HCT116 (cell line): ENCODE results near the gene TBC1D22B. TPM values are rescaled to one million over a fixed set of nuclear protein-coding genes. Genes with fewer than 3 reads are reported as not detected.
"Not testable (repeated sequence)": the region's sequence is repeated elsewhere in the genome, so short reads cannot be mapped to it uniquely, and the experiment has no call there.

Source experiments
- ATAC-seq: fragments of 200-7000 bp; cut with Tn5 transposase; 2 replicates; pipeline ENCODE4 v1.9.1; 2020; ENCODE audit warnings: mild to moderate bottlenecking, moderate library complexity
- BruUV-seq: library from RNA; stranded (reverse); fragments of 400-500 nt; replicated peaks from 2 replicates; lab custom pipeline; 2021; lab: Mats Ljungman, UMichigan
- CTCF ChIA-PET: fragments of 300-600 bp; sonication (Branson Sonifier 250); formaldehyde crosslinking; loops from one replicate; lab custom pipeline; 2021; ENCODE audit warnings: antibody characterized with exemption; lab: Charles Lee
- POLR2A ChIA-PET: fragments of 300-600, 350-600 bp; sonication (Branson Sonifier 250); formaldehyde crosslinking; loops from one replicate; lab custom pipeline; 2021; ENCODE audit warnings: antibody characterized with exemption; lab: Charles Lee
- RAD21 ChIA-PET, 2 experiments: fragments of 300-600 bp; sonication (Branson Sonifier 250); formaldehyde crosslinking; loops; one replicate each; lab custom pipeline; 2023; ENCODE audit warnings: low total read pairs in 2 of 2; ENCODE audit not compliant: uncharacterized antibody in 2 of 2, unreplicated experiment in 2 of 2, low non-redundant PET in 1 of 2; lab: Charles Lee
- DNase-seq: peaks from one replicate; pipeline ENCODE4 v3.0.0-alpha.2; 2010; ENCODE audit warnings: low read depth, low spot score
- H2AFZ ChIP-seq: fragments of 200-600 bp; shearing (Covaris generic), sonication (generic); 2 replicates; pipeline ENCODE4 v1.6.1; 2017; ENCODE audit warnings: low read depth, mixed run types, mixed read lengths, antibody characterized with exemption, low read length; ENCODE audit not compliant: poor library complexity, severe bottlenecking
- H3K27ac ChIP-seq: 2 replicates; pipeline ENCODE4 v1.5.1; 2012; ENCODE audit warnings: low read depth, low read length
- H3K27me3 ChIP-seq: fragments of 200-600 bp; sonication (generic); 2 replicates; pipeline ENCODE4 v1.6.1; 2016; ENCODE audit warnings: mixed run types, low read length, mixed read lengths; ENCODE audit not compliant: insufficient read depth
- H3K36me3 ChIP-seq, 2 experiments: fragments of 200-500 bp in 1 of 2; fragments of 200-600 bp in 1 of 2; sonication (Bioruptor generic) in 1 of 2; sonication (generic) in 1 of 2; 2 replicates each; pipeline versions ENCODE4 v1.5.1 to v1.6.1; 2014 to 2016; ENCODE audit warnings: low read length in 2 of 2, inconsistent platforms in 1 of 2, mixed read lengths in 1 of 2, mixed run types in 1 of 2; ENCODE audit not compliant: insufficient read depth in 2 of 2, control insufficient read depth in 1 of 2
- H3K4me1 ChIP-seq, 2 experiments: fragments of 200-600 bp in 1 of 2; sonication (generic) in 1 of 2; 2 replicates each; pipeline versions ENCODE4 v1.5.1 to v1.6.1; 2012 to 2017; ENCODE audit warnings: low read length in 2 of 2, inconsistent platforms in 1 of 2, mild to moderate bottlenecking in 1 of 2, mixed read lengths in 1 of 2, mixed run types in 1 of 2, moderate library complexity in 1 of 2; ENCODE audit not compliant: insufficient read depth in 2 of 2, control insufficient read depth in 1 of 2
- H3K4me2 ChIP-seq: fragments of 200-600 bp; sonication (generic); 2 replicates; pipeline ENCODE4 v1.6.1; 2017; ENCODE audit warnings: mixed run types, low read length, mixed read lengths
- H3K4me3 ChIP-seq, 2 experiments: fragments of 200-600 bp in 1 of 2; sonication (generic) in 1 of 2; replicated peaks in 1 of 2; 2 replicates each; pipeline ENCODE4 v1.5.1; 2011 to 2016; ENCODE audit warnings: low read length in 2 of 2, control low read depth in 1 of 2, low read depth in 1 of 2, mild to moderate bottlenecking in 1 of 2, mixed read lengths in 1 of 2, mixed run types in 1 of 2
- H3K79me2 ChIP-seq: fragments of 200-600 bp; sonication (generic); 2 replicates; pipeline ENCODE4 v1.6.1; 2017; ENCODE audit warnings: mild to moderate bottlenecking, mixed run types, low read length, moderate library complexity, mixed read lengths; ENCODE audit not compliant: insufficient read depth
- H3K9ac ChIP-seq: fragments of 200-600 bp; sonication (generic); 2 replicates; pipeline ENCODE4 v1.6.1; 2016; ENCODE audit warnings: low read length, mixed read lengths
- H3K9me2 ChIP-seq: fragments of 200-600 bp; sonication (generic), shearing (Covaris generic); 2 replicates; pipeline ENCODE4 v1.6.1; 2017; ENCODE audit warnings: mixed run types, mild to moderate bottlenecking, moderate library complexity; ENCODE audit not compliant: insufficient read depth
- H3K9me3 ChIP-seq, 2 experiments: fragments of 200-500 bp in 1 of 2; fragments of 200-600 bp in 1 of 2; sonication (Bioruptor generic) in 1 of 2; sonication (generic) in 1 of 2; 2 replicates each; pipeline ENCODE4 v1.6.1; 2014 to 2017; ENCODE audit warnings: low read length in 2 of 2, mixed read lengths in 2 of 2, inconsistent platforms in 1 of 2, low read depth in 1 of 2, mild to moderate bottlenecking in 1 of 2, mixed run types in 1 of 2, moderate library complexity in 1 of 2; ENCODE audit not compliant: control insufficient read depth in 1 of 2, insufficient read depth in 1 of 2
- H4K20me1 ChIP-seq: fragments of 200-600 bp; sonication (generic), shearing (Covaris generic); 2 replicates; pipeline ENCODE4 v1.6.1; 2017; ENCODE audit warnings: mixed run types, mild to moderate bottlenecking, moderate library complexity; ENCODE audit not compliant: insufficient read depth
- CBX3 ChIP-seq: IDR thresholded peaks from 2 replicates; pipeline ENCODE4 v1.6.1; 2012; ENCODE audit warnings: low read depth
- FOSL1 ChIP-seq: IDR thresholded peaks from 2 replicates; pipeline ENCODE4 v1.6.1; 2012; ENCODE audit warnings: low read depth
- POLR2A ChIP-seq: IDR thresholded peaks from 2 replicates; pipeline ENCODE4 v1.7.0; 2011; ENCODE audit warnings: borderline replicate concordance; ENCODE audit not compliant: insufficient read depth, insufficient read length; ENCODE audit errors: extremely low read depth
- RAD21 ChIP-seq: IDR thresholded peaks from 2 replicates; pipeline ENCODE4 v1.6.1; 2012; ENCODE audit warnings: low read depth, mild to moderate bottlenecking
- SP1 ChIP-seq: IDR thresholded peaks from 2 replicates; pipeline ENCODE4 v1.6.1; 2012; ENCODE audit warnings: low read depth
- YY1 ChIP-seq: IDR thresholded peaks from 2 replicates; pipeline ENCODE4 v1.6.1; 2011; ENCODE audit warnings: low read length, low read depth, moderate library complexity, mild to moderate bottlenecking; ENCODE audit not compliant: insufficient replicate concordance; ENCODE audit errors: extremely low read depth
- ZFX ChIP-seq: fragments of 450-650 bp; IDR thresholded peaks from 2 replicates; pipeline ENCODE4 v1.6.1; 2017
- intact Hi-C: fragments of 100-400 bp; cut with micrococcal nuclease; formaldehyde crosslinking; loops from 2 replicates; pipeline ENCODE4 v1.10.0; 2022
- total RNA-seq: library from RNA; stranded (reverse); gene quantifications from one replicate; pipeline ENCODE4 v1.2.1, GENCODE V29; 2021; ENCODE audit not compliant: unreplicated experiment
- TF ChIP-seq, protein P1 (sequence below): IDR thresholded peaks from 2 replicates; pipeline ENCODE4 v1.6.1; 2012

Gene TBC1D22B
- total RNA-seq, 1 experiment from 2014 or later = 9.1 TPM

DNA sequence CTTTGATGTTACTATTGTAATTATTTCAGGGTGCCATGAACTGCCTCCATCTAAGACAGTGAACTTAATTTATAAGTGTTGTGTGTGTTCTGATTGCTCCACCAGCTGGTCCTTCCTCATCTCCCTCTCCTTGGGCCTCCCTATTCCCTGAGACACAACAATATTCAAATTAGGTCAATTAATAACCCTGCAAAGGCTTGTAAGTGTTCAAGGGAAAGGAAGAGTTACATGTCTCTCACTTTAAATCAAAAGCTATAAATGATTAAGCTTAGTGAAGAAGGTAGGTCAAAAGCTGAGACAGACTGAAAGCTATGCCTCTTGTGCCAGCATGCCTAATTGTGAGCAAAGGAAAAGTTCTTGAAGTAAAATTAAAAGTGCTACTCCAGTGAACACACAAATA lies 35.9 kb downstream of the TBC1D22B start:
- H3K36me3 ChIP-seq = peaks cover 3 to 8% of the 10 kb centered on the region in 2 experiments; a peak in 2 of 4 replicates
- ATAC-seq (no peak), DNase-seq (no peak)
- H4K20me1 ChIP-seq = no peaks in the 10 kb centered on the region
- H3K27ac ChIP-seq = no peak overlapping the region
- RAD21 ChIA-PET = no interaction called here
- no peak overlapping the region for H3K4me2 ChIP-seq
- no peak for TF ChIP-seq CBX3
- no peak for TF ChIP-seq ZFX
- no peak for TF ChIP-seq POLR2A
- TF ChIP-seq, protein P1, sequence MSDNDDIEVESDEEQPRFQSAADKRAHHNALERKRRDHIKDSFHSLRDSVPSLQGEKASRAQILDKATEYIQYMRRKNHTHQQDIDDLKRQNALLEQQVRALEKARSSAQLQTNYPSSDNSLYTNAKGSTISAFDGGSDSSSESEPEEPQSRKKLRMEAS = no peak
- TF ChIP-seq RAD21 = no peak
- no peak for TF ChIP-seq FOSL1
- TF ChIP-seq SP1 = no peak
- TF ChIP-seq YY1 = no peak
- no peaks in the 10 kb centered on the region for H3K9me2 ChIP-seq
- CTCF ChIA-PET = interaction anchor here (1.8 kb wide), 1 partner anchor 21 kb away, joined by 5 read pairs; no protein-coding TSS in a partner anchor
- H3K27me3 ChIP-seq = no peaks in the 10 kb centered on the region
- intact Hi-C loops = no loop called here
- POLR2A ChIA-PET = no interaction called here
- H3K4me3 ChIP-seq = no peak overlapping the region
- no peaks in the 10 kb centered on the region for H3K9me3 ChIP-seq
- no peaks in the 10 kb centered on the region for H3K4me1 ChIP-seq
- H2AFZ ChIP-seq = no peak overlapping the region
- no peaks in the 10 kb centered on the region for H3K79me2 ChIP-seq
- BruUV-seq = no TSS peak
- H3K9ac ChIP-seq = no peak overlapping the region

DNA sequence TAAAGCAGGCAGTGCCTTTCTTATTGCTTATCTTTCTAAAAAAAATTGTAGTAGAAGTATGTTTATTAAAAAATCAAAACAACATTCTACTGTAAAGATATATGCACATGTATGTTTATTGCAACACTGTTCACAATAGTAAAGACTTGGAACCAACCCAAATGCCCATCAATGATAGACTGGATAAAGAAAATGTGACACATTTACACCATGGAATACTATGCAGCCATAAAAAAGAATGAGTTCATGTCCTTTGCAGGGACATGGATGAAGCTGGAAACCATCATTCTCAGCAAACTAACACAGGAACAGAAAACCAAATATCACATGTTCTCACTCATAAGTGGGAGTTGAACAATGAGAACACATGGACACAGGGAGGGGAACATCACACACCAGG lies 40.1 kb downstream of the TBC1D22B start:
- H3K4me2 ChIP-seq, ATAC-seq, BruUV-seq, H4K20me1 ChIP-seq, POLR2A ChIA-PET, CTCF ChIA-PET, H3K9me3 ChIP-seq, H3K27ac ChIP-seq, H3K9ac ChIP-seq, H3K9me2 ChIP-seq, H2AFZ ChIP-seq, H3K27me3 ChIP-seq, H3K36me3 ChIP-seq, intact Hi-C loops, H3K4me1 ChIP-seq, H3K79me2 ChIP-seq, DNase-seq, RAD21 ChIA-PET, H3K4me3 ChIP-seq: not testable (repeated sequence)
